HG02973 (cell line): Measurements from ENCODE around the gene CCDC7.
"Not testable (repeated sequence)": the region's sequence is repeated elsewhere in the genome, so short reads cannot be mapped to it uniquely, and the experiment has no call there.

Experiments
- ATAC-seq: cut with Tn5 transposase; IDR thresholded peaks from one replicate; pipeline ENCODE4 v1.9.1; 2021; ENCODE audit warnings: moderate library complexity; ENCODE audit not compliant: unreplicated experiment

Gene CCDC7

GRCh38 chr10:32445740-32446535 lies at the start of gene CCDC7:
CCDC7 (plus strand) TSS chr10:32446140; CDS start chr10:32451643, 5,503 bp downstream.
- ATAC-seq = peak; percentile 95

DNA sequence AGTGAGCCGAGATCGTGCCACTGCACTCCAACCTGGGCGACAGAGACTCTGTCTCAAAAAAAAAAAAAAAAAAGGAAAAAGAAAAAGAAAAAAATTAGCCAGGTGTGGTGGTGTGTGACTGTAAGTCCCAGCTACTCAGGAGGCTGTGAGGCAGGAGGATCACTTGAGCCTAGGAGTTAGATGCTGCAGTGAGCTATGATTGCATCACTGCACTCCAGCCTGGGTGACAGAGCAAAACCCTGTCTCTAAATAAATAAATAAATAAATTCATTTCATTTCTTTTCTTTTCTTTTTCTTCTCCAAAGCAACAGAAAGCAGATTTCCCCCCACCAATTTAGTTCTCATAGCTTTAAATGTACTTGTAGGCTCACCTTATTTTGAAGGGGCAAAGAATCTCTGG lies 48.8 kb upstream of the CCDC7 start:
- not testable (repeated sequence) for ATAC-seq

DNA sequence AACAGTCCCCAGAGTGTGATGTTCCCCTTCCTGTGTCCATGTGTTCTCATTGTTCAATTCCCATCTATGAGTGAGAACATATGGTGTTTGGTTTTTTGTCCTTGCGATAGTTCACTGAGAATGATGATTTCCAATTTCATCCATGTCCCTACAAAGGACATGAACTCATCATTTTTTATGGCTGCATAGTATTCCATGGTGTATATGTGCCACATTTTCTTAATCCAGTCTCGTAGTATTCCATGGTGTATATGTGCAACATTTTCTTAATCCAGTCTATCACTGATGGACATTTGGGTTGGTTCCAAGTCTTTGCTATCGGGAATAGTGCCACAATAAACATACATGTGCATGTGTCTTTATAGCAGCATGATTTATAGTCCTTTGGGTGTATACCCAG lies 46.2 kb upstream of the CCDC7 start:
- ATAC-seq = not testable (repeated sequence)

GRCh38 chr10:32400961-32401360 lies 45.0 kb upstream of the CCDC7 start:
- ATAC-seq = no peak

GRCh38 chr10:32402499-32402898 lies 43.4 kb upstream of the CCDC7 start:
- ATAC-seq = no peak

DNA sequence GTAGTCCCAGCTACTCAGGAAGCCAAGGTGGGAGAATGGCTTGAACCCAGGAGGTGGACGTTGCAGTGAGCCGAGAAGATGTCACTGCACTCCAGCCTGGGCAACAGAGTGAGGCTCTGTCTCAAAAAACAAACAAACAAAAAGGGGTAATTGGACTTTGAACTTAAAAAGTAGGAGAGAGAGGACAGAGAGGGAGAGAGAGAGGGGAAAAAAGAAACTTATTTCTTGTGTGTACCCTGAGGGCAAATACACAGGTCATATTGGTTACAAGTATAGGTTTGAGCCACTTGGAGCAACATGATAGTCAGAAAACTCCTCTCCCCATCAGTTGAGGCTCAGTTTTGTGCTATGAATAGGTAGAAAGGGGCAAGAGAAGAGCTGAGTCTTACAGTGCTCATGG lies 42.8 kb upstream of the CCDC7 start:
- no peak for ATAC-seq

- no peak for ATAC-seq
Observed at GRCh38 chr10:32408690-32409089, 37.2 kb upstream of the CCDC7 start.

DNA sequence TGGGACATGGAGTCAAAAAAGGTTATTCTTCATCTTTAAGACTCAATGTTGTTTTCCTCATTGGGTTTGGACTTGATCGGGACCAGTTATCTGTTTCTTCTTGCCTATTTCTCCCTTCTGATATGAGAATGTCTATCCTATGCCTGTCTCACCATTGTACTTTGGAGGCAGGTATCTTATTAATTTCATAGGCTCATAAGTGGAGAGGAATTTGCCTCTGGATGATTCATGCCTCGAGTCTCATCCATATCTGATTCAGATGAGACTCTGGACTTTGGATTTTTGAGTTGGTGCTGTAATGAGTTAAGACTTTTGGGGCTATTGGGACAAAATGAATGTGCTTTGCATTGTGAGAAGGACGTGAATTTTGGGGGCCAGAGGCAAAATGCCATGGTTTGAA lies 36.2 kb upstream of the CCDC7 start:
- ATAC-seq = no peak

DNA sequence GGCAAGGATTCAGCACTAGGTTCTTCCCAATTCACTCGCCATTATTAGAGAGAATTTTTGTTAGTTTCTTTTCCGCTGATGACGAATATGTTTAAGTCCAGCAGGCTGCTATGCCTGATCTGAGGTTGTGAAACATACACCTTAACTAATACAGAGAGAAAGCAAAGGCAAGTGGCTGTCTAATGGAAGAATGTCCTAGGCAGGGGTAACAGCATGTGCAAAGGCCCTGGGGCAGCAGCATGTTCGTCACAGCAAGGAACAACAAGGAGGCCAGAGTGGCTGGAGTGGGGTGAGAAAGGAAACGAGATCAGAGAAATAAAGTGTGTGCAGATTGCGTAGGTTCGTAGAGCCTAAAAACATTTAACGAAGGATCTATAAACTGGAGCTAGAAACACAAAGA lies 35.4 kb upstream of the CCDC7 start:
- no peak for ATAC-seq

- ATAC-seq = no peak
Observed at GRCh38 chr10:32411797-32412498, 34.0 kb upstream of the CCDC7 start.

- ATAC-seq = no peak
Observed at GRCh38 chr10:32412499-32412853, 33.5 kb upstream of the CCDC7 start.

GRCh38 chr10:32413513-32413912 lies 32.4 kb upstream of the CCDC7 start:
- ATAC-seq = no peak

GRCh38 chr10:32415361-32415760 lies 30.6 kb upstream of the CCDC7 start:
- no peak for ATAC-seq

GRCh38 chr10:32417911-32418547 lies 27.9 kb upstream of the CCDC7 start:
- no peak for ATAC-seq

GRCh38 chr10:32418572-32418971 lies 27.4 kb upstream of the CCDC7 start:
- ATAC-seq = no peak

GRCh38 chr10:32419615-32420014 lies 26.3 kb upstream of the CCDC7 start:
- no peak for ATAC-seq

- no peak for ATAC-seq
Observed at GRCh38 chr10:32426186-32426585, 19.8 kb upstream of the CCDC7 start.

DNA sequence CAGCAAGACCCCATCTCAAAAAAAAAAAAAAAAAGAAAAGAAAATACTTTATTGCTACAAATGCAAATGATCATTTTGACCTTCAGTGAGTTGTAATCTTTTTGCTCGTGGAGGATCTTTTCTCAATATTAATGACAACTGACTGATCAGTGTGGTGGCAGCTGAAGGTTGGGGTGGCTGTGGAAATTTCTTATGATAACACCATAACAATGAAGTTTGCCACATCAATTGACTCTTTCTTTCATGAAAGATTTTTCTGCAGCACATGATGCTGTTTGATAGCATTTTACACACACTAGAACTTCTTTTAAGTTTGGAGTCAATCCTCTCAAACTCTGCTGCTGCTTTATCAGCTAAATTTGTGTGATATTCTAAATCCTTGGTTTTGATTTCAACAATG lies 12.4 kb upstream of the CCDC7 start:
- ATAC-seq = no peak

DNA sequence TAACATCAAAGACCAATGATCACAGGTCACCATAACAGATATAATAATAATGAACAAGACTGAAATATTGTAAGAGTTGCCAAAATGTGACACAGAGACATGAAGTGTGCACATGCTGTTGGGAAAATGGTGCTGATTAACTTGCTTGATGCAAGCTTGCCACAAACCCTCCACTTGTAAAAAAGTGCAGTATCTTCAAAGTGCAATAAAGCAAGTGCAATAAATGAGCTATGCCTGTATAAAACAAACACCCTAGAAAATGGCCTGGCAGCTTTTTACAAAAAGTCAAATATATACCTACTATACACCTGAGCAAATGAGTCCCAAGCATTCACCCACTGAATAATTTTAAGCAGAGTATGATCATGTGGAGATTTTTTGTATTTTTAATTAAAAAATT lies 9.7 kb upstream of the CCDC7 start:
- no peak for ATAC-seq

DNA sequence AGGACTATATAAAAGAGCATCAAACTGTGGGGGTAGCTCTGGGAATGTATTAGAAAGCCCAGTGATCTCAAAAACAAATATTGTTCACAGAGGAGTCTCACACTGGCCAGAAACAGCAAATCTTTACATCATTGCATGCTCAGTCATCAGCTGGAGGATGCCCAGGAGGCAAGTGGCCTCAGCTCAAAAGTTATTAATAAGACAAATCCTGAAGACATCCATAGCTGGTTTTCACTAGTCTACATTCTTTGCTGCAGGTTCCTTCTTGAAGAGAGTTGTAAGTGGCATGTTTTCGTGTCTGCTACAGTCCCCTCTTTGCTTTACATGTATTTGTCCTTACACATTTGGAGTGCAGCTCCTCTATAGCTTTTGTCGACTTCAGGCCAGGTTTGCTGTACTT lies 8.6 kb upstream of the CCDC7 start:
- ATAC-seq = no peak

GRCh38 chr10:32445036-32445435 lies 904 bp upstream of the CCDC7 start:
- ATAC-seq = no peak
